Ascending aorta (tissue), 2 donors: ENCODE data around the gene IL11. TPM values are rescaled to one million over a fixed set of nuclear protein-coding genes. Genes with fewer than 3 reads are reported as not detected.

Source experiments
- DNase-seq, 2 donors: peaks; one replicate each; pipeline ENCODE4 v3.0.0-alpha.2; 2019; ENCODE audit warnings: low spot score in 2 of 2
- H3K27ac ChIP-seq, 2 donors: fragments of 200-600 bp; sonication (generic); one replicate each; pipeline ENCODE4 v1.5.1; 2016 to 2017; ENCODE audit warnings: mild to moderate bottlenecking in 1 of 2
- H3K27me3 ChIP-seq: fragments of 200-600 bp; sonication (generic); one replicate; pipeline ENCODE4 v1.5.1; 2017
- H3K36me3 ChIP-seq, 2 donors: fragments of 200-600 bp; sonication (generic); one replicate each; pipeline ENCODE4 v1.5.1; 2016
- H3K4me1 ChIP-seq, 2 donors: fragments of 200-600 bp; sonication (generic); one replicate each; pipeline ENCODE4 v1.5.1; 2016 to 2017; ENCODE audit warnings: mild to moderate bottlenecking in 1 of 2
- H3K4me3 ChIP-seq, 2 donors: fragments of 200-600 bp; sonication (generic); one replicate each; pipeline ENCODE4 v1.5.1; 2016 to 2017; ENCODE audit warnings: mild to moderate bottlenecking in 1 of 2
- H3K9me3 ChIP-seq, 2 donors: fragments of 200-600 bp; sonication (generic); one replicate each; pipeline ENCODE4 v1.5.1; 2016
- intact Hi-C: fragments of 100-400 bp; cut with DNase I; formaldehyde crosslinking; loops from one replicate; pipeline ENCODE4 v1.15.1; 2023
- total RNA-seq: library from RNA; depleted of rRNA; stranded (reverse); fragments of >200 nt; gene quantifications from one replicate; pipeline ENCODE4 v1.1.0, GENCODE V29; 2016
- TF ChIP-seq, protein P1 (sequence below), 3 experiments: fragments of 200-600 bp in 2 of 3; fragments of 450-650 bp in 1 of 3; sonication (generic) in 2 of 3; IDR thresholded peaks; one replicate each; pipeline ENCODE4 v1.5.1; 2016 to 2019; ENCODE audit warnings: antibody characterized with exemption in 3 of 3, mild to moderate bottlenecking in 1 of 3, moderate library complexity in 1 of 3

IL11 gene
- total RNA-seq, 1 donor from 2014 or later: not detected

DNA sequence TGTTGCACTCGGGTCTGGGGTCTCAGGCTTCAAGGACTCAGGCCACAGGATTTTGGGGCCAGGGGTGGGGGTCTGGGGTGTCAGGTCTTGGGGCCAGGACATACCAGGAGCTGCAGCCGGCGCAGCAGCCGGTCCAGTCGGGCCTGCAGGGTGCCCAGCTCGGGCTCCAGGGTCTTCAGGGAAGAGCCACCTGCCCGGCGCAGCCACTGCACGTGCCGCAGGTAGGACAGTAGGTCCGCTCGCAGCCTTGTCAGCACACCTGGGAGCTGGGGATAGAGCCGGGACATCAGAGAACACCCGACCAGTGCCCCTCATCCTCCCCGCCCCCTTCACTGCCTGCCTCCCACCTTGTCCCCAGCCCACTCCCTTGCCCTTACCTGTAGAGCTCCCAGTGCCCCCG lies 2.2 kb downstream of the IL11 start:
- Histone ChIP-seq H3K9me3 (no peaks in the 10 kb centered on the region), H3K27me3 (peaks cover 8% of the 10 kb centered on the region), H3K27ac (no peak overlapping the region), H3K4me1 (peaks cover 0 to 5% of the 10 kb centered on the region in 2 donors), H3K4me3 (no peak overlapping the region), H3K36me3 (no peaks in the 10 kb centered on the region)
- intact Hi-C loops: no loop called here
- DNase-seq: no peak
- TF ChIP-seq, protein P1, sequence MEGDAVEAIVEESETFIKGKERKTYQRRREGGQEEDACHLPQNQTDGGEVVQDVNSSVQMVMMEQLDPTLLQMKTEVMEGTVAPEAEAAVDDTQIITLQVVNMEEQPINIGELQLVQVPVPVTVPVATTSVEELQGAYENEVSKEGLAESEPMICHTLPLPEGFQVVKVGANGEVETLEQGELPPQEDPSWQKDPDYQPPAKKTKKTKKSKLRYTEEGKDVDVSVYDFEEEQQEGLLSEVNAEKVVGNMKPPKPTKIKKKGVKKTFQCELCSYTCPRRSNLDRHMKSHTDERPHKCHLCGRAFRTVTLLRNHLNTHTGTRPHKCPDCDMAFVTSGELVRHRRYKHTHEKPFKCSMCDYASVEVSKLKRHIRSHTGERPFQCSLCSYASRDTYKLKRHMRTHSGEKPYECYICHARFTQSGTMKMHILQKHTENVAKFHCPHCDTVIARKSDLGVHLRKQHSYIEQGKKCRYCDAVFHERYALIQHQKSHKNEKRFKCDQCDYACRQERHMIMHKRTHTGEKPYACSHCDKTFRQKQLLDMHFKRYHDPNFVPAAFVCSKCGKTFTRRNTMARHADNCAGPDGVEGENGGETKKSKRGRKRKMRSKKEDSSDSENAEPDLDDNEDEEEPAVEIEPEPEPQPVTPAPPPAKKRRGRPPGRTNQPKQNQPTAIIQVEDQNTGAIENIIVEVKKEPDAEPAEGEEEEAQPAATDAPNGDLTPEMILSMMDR (IDR thresholded peaks at IDR 0.05): no peak

DNA sequence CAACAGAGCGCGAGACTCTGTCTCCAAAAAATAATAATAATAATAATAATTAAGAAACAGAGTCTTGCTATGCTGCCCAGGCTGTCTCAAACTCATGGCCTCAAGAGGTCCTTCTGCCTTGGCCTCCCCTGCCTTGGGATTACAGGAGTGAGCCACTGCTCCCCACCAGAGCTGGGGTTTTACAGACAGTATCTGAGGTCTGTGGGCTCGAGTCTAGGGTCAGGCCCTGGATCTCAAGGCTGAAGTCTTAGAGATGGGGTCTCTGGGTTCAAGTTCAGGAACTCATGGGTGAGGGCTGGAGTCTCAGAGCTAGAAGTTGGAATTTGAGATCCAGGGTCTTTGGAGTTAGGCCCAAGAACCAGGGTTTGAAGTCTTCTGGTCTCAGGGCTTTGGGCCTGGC lies 3.5 kb downstream of the IL11 start:
- Histone ChIP-seq H3K36me3 (no peaks in the 10 kb centered on the region), H3K27me3 (peaks cover 8% of the 10 kb centered on the region), H3K4me3 (no peak overlapping the region), H3K9me3 (no peaks in the 10 kb centered on the region), H3K4me1 (peaks cover 0 to 5% of the 10 kb centered on the region in 2 donors), H3K27ac (no peak overlapping the region)
- no peak for DNase-seq
- intact Hi-C loops: no loop called here
- TF ChIP-seq, protein P1 (IDR thresholded peaks at IDR 0.05): no peak

DNA sequence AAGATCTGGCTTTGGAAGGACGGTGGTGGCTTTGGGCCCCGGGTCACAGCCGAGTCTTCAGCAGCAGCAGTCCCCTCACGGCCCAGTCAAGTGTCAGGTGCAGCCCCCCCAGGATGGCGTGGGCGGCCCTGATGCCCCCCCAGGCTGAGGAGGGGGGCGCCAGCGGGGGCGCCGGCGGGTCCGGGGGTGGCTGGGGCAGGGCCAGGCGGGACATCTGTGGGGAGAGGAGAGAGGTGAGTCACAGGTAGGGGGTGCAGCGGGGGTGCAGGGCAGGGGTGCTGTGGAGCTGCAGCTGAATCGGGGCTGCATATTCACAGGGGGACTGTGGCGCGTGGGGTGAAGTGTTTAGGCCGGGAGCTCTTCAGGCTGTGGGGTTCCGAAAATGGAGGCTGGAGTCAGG lies 4.3 kb downstream of the IL11 start:
- peaks cover 0 to 5% of the 10 kb centered on the region in 2 donors for H3K4me1 ChIP-seq
- no peaks in the 10 kb centered on the region for H3K36me3 ChIP-seq
- intact Hi-C loops: no loop called here
- no peak overlapping the region for H3K4me3 ChIP-seq
- H3K27me3 ChIP-seq: peaks cover 8% of the 10 kb centered on the region
- DNase-seq: no peak
- no peaks in the 10 kb centered on the region for H3K9me3 ChIP-seq
- TF ChIP-seq, protein P1 (IDR thresholded peaks at IDR 0.05): no peak
- no peak overlapping the region for H3K27ac ChIP-seq

DNA sequence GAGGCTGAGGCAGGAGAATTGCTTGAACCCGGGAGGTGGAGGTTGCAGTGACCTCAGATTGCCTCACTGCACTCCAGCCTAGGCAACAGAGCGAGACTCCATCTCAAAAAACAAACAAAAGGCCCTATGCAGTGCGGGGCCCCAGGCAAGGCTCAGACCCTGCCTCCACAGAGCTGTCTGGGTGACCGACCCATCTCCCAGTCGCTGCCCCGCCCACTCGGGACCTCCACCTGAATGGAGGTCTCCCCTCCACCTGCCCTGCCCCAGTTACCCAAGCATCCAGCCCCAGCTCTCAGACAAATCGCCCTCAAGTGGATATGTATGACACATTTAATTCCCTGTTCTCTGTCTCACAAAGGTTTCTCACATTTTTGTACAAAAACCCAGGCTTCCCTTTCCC lies 5.0 kb downstream of the IL11 start:
- no peak for DNase-seq
- intact Hi-C loops: no loop called here
- Histone ChIP-seq H3K36me3 (no peaks in the 10 kb centered on the region), H3K27ac (no peak overlapping the region), H3K4me1 (peaks cover 0 to 5% of the 10 kb centered on the region in 2 donors), H3K9me3 (no peaks in the 10 kb centered on the region), H3K27me3 (peaks cover 8% of the 10 kb centered on the region), H3K4me3 (no peak overlapping the region)
- TF ChIP-seq, protein P1 (IDR thresholded peaks at IDR 0.05): no peak

DNA sequence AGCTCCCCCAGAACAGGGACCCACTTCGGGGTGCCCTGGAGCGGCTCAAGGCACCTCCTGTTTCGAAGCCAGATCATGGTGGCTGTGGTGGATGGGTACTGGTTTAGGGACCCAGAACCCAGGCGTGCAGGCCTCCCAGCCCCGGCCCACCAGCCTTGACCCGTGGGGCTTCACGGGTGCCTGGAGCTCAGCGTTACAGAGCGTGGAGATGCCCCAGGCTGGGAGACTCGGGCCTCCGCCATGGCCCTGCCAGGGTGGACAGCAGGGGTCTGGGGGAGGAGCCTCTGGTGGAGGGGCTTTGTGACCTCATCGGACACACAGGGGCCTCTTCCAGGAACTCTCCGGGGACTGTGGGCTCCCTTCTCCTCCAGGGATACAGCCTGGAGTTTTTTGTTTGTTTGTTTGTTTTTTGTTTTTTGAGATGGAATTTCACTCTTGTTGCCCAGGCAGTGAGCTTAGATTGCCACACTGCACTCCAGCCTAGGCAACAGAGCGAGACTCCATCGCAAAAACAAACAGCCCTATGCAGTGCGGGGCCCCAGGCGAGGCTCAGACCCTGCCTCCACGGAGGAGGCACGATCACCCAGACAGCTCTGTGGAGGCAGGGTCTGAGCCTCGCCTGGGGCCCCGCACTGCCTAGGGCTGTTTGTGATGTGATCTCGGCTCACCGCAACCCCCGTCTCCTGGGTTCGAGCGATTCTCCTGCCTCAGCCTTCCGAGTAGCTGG lies 7.1 kb downstream of the IL11 start, which contains the start of gene GARIN5B:
TSS of gene GARIN5B (minus strand) at position 271 of the 727 bp plus-strand sequence. CDS start at position 77, 194 bp downstream.
- Histone ChIP-seq H3K4me1 (no peaks in the 10 kb centered on the region), H3K27me3 (no peaks in the 10 kb centered on the region), H3K27ac (no peak within 1 kb of the TSS), H3K9me3 (no peaks in the 10 kb centered on the region), H3K4me3 (no peak within 1 kb of the TSS), H3K36me3 (no peaks in the 10 kb centered on the region)
- no peak for DNase-seq
- intact Hi-C loops: no loop called here
- TF ChIP-seq, protein P1 (IDR thresholded peaks at IDR 0.05): no peak
